Hippocampal formation (tissue), 2 donors: Measurements from ENCODE around the gene S100A1.

ENCODE experiments used
- DNase-seq, 2 donors: peaks; one replicate each; lab custom pipeline; 2025; lab: John Stamatoyannopoulos, UW

S100A1 gene

DNA sequence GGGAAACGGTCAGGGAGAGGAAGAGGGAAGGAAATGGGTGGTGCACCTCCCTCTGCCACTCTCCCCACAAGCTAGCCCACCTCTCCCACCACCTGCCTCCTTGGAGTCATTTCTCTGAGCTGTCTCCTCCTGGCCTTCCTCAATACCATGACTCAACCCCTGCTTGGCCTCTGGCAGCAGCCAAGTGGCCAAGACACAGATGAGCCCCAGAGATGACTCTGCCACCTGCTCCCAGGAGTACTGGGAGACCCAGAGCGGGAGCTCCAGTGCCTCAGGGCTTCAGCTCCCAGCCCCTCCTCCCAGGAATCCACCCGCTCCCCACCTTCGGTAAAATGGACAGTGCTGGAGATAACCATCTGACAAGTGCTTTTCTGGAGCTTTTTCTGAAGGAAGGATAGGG, 17.9 kb upstream of the S100A1 start:
- no peak for DNase-seq

DNA sequence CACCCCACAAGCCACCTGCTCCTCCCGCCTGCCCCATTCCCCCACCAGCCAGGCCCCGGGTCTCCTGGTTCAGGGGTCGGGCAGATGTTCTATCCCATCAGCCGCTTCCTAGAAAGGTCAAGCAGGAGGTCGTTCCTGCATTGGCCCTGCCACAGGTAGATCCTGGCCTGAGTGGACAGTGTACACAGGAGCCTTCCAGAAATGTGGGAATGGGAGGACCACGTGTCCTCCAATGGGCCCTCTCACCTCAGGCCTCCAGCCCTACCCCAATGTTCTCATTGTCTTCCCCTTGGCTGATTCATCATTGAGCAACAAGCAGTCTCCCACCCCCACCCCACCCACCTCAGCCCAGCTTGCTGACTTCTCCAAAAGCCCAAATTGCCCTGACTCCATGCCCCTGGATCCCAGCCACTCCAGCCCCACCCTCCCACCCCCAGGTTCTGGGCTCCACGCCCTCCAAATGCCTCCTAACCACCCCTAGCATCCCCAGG, 17.4 kb upstream of the S100A1 start:
- DNase-seq: no peak

DNA sequence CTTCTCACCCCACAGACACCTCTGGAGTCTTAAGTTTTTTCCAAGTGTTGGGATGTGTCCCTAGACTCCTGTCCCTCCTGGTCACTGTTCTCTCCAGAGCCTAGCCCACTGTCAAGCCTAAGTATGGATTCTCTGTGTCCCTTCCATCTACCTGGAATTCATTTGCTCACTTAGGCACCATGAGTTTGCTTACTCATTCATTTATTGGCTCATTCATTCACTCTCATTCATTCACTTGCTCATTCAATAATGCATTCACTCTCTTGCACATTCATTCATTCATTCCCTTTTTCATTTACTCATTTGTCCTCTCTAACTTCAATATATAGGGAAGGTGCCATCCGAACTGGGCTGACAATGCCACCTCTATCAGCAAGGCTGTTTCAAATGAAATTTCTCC, 16.9 kb upstream of the S100A1 start:
- no peak for DNase-seq

DNA sequence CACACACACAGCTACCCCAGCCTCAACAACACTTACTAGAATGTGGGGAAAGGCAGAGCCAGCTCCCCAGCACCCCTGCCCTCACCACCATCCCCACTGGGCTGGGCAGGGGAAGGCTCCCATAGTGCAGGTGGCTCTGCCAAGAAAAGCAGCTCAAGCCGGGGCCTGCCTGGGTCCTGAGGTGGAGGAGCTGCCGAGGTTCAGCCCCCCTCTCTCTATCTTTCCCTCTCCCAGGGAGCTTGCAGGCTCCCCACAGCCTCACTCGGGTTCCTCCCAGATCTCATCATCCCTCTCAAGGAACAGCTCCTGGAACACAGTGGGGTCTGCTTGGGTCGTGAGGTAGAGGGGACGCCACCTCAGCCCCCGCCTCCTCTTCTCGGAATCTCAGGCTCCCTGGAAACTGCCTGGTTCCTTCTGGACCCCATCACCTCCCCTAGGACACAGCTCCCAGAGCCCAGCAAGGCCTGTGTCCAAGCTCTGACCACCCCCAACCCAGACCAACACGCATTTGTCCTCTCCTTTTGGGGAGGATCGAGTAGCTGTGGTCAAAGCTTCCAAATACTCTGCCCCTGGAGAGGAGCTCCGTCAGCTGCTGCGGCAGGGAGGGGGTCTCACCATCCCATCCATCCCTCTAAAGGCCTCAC, 16.0 kb upstream of the S100A1 start:
- no peak for DNase-seq

DNA sequence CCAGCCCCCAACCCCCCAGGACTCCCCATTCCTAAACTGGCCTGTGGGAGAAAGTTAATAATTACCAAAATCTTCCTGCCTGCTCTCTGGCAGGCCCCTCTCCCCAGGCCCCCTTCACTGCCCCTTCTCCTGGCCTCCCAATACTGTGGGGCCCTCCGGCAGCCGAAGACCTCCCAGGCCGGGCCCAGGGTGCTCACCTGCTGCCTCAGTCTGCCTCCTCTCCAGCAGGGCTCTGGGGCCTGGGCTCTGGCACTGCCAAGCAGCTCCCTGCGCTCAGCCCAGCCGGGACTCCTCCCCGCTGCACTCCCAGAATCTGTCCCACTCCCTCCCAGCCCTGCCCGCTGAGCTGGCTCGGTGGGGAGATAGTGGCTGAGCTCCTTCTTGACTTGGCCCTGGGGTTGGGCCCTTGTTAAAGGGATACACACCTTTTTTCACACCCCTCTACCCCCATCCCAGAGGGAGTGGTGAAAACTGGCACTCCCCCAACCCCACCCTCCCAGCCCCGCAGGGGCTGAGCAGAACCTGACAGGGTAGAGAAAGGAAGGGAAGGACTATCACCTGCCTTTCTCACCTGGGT, 15.4 kb upstream of the S100A1 start, which contains the start of gene S100A16:
Gene S100A16 (minus strand): TSS at position 383 of the 577 bp plus-strand sequence. CDS start 4,986 bp downstream, outside the sequence.
- no peak for DNase-seq

DNA sequence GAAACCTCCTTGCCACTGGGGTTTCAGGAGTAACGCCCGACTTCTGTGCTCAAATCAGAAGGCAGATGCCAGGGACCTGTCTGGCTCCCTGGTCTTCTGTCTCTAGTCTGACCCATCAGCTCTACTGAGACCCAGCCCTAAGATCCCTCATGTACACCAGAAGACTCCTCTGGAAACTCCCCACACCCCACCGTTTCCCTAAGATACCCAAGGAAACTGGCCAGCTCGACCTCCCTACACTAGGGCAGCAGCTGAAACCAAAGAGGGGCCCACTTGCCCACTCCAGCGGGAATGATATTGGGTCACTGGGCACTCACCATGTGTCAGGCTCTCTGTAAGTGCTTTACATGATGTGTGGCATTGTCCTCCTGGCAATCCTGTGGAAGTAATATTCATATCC, 14.8 kb upstream of the S100A1 start:
- no peak for DNase-seq

DNA sequence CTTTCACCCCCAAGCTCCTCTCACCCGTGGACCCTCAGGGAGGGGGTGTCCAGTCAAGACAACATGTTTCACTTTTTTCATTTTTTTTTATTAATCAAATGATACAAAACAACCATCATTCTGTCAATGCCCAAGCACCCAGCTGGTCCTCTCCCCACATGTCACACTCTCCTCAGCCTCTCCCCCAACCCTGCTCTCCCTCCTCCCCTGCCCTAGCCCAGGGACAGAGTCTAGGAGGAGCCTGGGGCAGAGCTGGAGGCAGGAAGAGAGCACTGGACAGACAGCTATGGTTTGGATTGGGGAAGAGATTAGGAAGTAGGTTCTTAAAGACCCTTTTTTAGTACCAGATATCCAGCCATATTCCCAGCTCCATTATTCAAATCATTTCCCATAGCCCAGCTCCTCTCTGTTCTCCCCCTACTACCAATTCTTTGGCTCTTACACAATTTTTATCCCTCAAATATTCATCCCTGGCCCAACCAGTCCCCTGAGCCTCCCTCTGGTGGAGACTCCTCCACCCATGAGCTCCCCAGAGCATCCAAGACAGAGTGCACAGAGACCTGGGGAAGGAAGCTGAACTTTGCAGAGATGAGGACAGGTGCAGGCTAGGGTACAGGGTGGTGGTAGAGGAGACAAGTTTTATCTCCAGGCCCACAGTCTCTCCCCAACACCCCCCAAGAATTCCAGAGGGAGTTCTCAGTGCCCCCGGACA, 13.9 kb upstream of the S100A1 start:
- DNase-seq: no peak

DNA sequence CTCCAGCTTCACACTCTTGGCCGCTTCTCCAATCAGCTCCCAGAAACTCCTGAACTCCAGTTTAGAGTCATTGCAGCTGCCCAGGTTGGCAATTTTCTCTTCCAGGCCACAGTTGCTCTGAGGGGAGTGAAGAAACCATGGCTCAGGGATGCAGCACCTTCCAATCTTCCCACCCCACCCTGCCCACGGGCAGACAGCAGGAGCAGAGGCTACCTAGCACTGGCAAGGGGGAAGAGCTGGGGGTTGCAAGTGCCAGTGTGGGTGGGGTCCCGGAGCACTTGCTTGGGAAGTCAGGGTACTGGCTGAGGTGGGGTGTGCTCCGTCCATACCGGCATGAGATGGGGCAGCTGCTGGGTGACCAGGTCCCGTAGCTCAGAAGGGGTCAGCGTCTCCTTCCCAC, 13.3 kb upstream of the S100A1 start:
- DNase-seq: no peak

DNA sequence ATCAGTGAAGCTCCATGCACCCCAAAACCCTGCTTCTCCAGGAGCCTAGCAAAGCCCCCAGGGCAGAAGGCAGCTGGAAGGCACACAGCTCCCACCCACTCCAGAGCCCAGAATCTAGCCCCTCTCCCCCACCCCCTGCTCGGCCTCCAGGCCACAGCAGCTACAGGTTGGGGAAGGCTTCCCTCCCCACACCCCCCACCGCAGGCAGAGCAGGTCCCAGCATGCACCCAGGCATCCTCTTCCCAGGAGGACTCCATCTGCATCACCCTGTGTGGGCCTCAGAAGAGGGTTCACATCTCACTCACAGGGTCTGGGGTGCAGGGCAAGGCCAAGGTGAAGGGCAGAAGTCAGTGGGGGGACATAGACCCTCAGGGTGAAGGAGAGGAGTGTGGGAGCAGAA, 12.8 kb upstream of the S100A1 start:
- no peak for DNase-seq

DNA sequence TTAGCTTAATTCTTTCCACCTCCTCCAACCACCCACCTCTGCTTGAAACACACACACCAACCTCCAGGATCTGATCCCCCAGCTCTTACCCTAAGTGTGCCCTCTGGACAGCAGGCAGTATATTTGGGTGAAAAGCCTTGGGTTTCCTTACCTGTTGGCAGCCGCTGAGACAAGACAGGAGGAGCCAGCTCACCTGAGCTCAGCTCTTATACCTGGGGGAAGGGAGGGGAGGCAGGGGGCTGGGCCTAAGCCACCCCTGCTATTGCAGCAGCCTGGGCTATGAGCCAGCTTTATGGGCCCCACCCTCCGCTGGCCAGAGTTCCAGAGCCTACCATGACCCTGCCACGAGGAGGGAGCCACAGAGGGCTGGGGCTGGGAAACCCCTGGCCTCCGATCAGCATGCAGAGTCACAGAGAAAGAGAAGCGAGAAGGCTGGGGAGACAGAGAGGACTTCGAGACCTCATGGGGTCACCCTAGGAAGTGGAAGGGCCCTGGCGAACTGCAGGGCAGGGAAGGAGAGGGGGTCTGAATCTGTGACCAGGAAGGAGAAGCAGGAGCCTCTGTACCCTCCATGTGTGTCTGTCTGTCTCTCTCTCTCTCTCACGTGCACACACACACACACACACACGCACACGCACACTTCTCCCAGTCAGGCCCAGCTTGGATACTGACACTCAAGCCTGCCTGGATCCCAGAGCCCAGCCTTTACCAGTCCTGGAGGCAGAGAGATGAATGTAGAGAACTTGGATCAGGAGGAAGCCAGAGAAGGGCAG, 11.9 kb upstream of the S100A1 start, which contains the start of gene S100A14:
Gene S100A14 (minus strand): TSS at position 182 of the 773 bp plus-strand sequence. CDS start 467 bp downstream, outside the sequence.
- no peak for DNase-seq

DNA sequence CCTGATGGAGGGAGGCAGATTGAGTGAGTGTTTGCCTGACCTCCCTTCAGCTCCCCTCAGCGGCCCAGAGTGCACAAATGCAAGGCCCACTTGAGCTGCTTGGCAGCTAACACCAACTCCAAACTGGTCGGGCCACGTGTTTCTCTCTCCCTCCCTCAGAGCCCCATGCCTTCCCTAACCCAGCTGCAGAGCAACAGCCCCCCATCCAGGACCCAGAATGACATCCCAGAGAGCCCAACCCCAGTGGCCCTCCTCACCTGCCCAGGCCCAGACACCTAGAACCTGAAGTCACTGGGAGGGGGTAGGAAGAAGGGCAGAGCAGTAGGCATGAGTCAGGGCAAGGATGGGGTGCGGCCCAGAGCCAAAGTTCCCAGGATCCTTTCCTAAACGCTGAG, 11.3 kb upstream of the S100A1 start:
- no peak for DNase-seq

DNA sequence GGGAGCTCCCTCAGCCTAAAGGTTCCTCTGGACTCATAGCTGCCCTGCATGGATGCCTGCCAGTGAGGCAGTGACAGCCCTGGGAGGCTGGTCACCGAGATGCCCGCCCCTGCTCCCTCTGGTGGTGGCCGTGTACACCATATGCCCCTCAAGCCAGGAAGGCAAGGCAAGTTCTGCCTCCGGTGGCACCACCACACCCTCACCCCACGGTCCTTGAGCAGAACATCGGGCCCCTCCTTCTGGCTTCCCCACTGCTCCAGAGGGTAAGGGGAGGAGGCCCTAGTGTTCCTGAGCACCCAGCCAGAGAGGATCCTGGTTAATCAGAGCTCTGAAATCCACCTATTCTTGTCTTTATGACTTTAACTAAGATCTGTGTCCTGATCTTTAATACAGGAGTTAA, 10.6 kb upstream of the S100A1 start:
- no peak for DNase-seq

DNA sequence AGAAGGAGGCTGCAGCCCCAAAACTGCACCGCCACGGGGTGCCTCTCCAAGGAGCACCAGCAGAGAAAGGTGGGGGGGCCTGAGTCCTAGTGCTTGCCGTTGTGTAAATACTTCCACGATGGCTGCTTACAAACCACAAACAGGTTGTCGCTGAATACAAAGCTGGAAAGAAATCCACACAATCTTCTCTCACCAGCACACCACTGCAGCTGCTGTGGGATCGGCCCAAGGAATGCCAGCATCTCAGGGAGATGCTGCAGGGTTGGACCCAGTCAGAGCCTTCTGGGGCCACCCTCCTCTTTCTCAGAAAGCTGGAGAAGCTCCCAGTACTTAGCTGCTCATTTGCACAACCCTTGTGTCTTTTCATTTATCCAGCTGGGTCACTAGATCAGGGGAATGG, 9.1 kb upstream of the S100A1 start:
- no peak for DNase-seq

DNA sequence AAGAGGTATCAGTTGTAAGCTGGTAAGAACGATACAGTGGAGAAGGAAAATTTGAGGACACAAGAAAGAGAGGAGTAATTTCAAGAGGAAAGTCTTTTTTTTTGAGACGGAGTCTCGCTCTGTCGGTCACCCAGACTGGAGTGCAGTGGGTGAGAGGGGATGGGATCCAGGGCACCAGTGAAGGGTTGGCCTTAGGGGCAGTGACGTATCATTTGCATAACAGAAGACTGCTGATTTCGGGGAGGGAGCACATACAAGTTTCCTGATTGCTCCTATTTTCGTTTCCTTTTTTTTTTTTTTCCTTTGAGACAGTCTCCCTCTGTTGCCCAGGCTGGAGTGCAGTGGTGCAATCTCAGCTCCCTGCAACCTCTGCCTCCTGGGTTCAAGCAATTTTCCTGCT, 5.1 kb upstream of the S100A1 start:
- DNase-seq: no peak

DNA sequence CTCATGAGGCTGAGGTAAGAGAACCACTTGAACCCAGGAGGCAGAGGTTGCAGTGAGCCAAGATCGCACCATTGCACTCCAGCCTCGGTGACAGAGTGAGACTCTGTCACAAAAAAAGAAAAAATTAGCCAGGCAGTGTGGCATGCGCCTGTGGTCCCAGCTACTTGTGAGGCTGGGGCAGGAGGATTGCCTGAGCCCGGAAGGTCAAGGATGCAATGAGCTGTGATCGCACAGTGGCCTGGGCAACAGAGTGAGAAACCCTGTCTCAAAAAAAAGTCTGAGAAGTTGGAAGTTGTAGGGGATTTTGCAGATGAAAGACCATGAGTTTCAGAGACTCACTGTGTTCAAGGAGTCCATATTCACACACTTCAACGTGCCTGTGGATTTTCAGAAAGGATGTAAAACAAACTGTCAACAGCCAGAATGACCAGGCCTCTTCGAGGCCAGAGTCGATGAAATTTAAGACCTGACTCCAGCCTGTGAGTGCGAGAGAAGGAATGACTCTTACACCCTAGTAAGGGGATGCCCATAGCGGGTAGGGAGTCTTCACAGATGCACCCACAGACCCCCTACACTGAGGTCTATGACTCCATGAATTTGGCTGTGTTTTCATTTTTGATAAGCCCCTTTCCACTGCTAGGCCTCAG, 3.1 kb upstream of the S100A1 start:
- no peak for DNase-seq

DNA sequence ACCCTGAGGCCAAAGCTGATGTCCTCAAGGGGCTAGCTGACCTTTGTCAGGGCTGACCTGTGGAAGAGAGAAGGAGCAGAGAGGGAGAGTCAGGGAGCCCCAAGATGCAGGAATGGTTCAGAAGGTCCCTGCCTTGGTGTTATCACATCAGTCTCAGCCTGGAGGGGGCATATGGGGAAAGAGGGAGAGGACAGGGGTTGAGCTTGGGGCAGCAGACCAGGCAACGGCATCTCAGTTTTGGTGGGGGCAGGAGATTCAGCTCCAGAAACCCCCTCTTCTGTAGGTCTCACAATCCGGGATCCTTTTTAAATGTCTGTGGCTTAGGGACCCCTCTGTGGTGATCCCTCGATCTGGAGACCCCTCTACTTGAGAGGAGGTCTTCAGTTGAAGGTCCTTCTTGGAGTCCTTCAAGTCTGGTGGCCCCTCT, 1.7 kb upstream of the S100A1 start:
- DNase-seq: no peak

DNA sequence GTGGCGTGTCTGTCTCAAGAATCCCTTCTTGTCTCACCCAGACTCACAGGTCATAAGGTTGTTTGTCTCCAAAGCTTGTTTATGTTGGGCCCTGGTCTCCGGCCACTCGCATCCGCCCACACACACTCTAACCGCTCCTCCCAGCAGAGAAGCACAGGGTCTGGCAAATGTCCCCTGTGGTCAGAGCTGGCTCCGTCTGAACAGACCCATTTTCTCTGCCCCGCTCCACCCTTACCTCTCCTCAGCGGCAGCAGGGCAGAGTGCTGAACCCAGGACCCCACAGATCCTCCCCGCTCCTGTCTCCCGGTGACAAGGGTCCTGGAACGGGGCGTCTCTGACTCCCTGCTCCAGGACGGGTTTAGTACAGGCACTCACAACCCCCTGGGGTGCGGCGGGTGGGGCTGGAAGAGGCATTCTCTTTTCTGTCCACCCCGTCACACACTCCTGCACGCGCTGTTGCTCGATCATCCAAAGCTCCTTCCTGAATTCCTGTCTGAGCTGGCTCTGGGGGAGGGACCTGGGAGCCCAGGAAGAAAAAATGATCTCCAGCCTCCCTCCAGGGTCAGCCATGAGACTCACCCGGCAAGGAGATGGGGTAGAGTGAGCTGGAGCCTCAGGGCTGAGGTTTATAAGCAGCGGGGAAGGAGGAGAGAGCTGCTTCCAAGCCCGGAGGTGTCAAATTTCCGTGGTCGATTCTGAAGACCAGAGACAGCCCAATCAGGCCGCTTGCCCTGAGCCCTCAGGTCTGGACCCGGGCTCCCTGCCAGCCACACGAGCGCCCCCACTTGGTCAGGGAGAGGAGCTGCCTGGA, 1.1 kb upstream of the S100A1 start, which contains the start of gene S100A13:
Gene S100A13 (minus strand): TSS at position 602 of the 811 bp plus-strand sequence. CDS start 1,033 bp downstream, outside the sequence.
- peak in 1 of 2 donors; percentile 41 for DNase-seq

DNA sequence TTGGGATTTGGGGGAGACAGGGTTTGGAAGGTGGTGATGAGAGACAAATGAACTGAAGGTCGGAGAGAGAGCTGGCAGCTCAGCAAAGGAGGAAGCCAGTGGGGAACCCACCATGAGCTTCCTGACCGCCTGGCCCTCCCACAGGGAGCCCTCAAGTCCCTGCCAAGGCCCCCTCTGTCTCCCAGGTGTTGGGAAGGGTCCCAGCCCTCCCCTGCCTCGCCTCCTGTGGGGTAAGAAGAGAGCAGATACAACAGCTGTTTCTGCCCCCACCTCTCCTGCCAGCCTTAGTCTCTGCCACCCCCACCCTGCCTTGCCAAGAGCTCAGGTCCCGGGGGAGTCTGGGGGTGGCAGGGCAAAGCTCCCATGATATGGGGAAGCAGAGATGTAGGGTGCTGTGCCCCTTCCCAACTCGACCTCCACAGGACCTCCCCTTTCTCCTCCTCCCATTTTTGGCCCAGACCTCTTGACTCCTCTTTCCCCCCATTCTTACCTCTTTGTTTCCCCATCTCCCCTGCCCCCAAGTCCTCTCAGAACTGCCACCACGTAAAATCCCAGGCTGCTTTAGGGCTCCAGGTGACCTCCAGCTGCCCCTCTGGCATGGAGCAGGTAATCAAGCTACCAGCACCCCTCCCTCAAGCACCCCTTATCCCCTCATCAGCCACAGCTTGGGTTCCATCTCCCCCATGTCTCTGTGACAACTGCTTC, 556 bp downstream of the S100A1 start:
- DNase-seq: no peak

DNA sequence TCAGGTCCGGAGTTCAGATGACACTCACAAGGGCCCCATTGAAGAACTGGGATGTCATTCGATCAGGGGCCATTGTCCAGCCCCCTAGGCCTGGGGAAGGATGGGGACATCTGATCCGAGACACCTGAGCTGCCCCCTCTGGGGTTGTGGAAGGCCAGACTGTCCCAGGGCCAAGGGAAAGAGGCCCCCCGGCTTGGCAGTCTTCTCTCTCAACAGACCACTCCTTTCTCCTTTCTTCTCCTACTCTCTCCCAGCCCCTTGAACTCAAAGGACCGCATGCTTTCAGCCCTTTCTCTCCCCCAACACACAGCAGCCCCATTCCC, 1.1 kb downstream of the S100A1 start:
- DNase-seq: no peak

DNA sequence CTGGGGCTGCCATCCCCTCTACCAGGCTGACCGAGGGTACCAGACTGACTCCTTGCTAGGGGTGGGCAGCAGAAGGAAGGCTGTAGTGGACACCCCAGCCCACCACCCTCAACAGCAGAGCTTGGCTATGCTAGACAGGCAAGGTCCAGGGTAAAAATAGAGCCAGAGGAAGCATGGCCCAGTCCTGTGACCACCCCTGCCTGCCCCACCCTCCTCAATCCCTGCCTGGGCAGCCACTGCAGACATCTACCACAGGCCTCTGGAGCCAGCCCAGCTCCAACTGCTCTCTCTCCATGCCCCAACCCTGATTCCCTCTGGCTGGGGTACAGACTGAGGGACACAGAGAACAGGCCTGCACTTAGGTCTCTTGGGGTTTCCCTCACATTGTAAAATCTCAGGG, 1.7 kb downstream of the S100A1 start:
- peak; percentile 25 to 39 for DNase-seq
